NT2/D1 (cell line): ENCODE data around the gene NAB1.

Experiments used
- DNase-seq: peaks from one replicate; pipeline ENCODE4 v3.0.0-alpha.2; 2011; ENCODE audit warnings: low read depth, low spot score
- H3K27me3 ChIP-seq: 2 replicates; pipeline ENCODE4 v1.6.0; 2011; ENCODE audit warnings: mild to moderate bottlenecking; ENCODE audit not compliant: insufficient read length, insufficient read depth
- H3K36me3 ChIP-seq: 2 replicates; pipeline ENCODE4 v1.6.1; 2011; ENCODE audit warnings: mild to moderate bottlenecking, low read length, mixed read lengths; ENCODE audit not compliant: insufficient read depth, insufficient read length
- H3K4me1 ChIP-seq: 2 replicates; pipeline ENCODE4 v1.5.1; 2011; ENCODE audit not compliant: insufficient read depth, insufficient read length
- H3K4me3 ChIP-seq: 2 replicates; pipeline ENCODE4 v1.5.1; 2011; ENCODE audit warnings: low read depth; ENCODE audit not compliant: insufficient read length
- H3K9ac ChIP-seq: 2 replicates; pipeline ENCODE4 v1.6.0; 2011; ENCODE audit warnings: low read depth; ENCODE audit not compliant: insufficient read length
- H3K9me3 ChIP-seq: 2 replicates; pipeline ENCODE4 v1.5.1; 2011; ENCODE audit warnings: mild to moderate bottlenecking, low read length; ENCODE audit not compliant: insufficient read depth
- SUZ12 ChIP-seq: IDR thresholded peaks from 2 replicates; pipeline ENCODE4 v1.6.1; 2011; ENCODE audit not compliant: insufficient read length, insufficient read depth; ENCODE audit errors: extremely low read depth
- YY1 ChIP-seq: IDR thresholded peaks from 2 replicates; pipeline ENCODE4 v1.6.1; 2011; ENCODE audit not compliant: insufficient read length, insufficient read depth
- ZNF274 ChIP-seq: IDR thresholded peaks from 2 replicates; pipeline ENCODE4 v1.6.1; 2011; ENCODE audit warnings: mild to moderate bottlenecking, low read depth, low read length

NAB1 gene

DNA sequence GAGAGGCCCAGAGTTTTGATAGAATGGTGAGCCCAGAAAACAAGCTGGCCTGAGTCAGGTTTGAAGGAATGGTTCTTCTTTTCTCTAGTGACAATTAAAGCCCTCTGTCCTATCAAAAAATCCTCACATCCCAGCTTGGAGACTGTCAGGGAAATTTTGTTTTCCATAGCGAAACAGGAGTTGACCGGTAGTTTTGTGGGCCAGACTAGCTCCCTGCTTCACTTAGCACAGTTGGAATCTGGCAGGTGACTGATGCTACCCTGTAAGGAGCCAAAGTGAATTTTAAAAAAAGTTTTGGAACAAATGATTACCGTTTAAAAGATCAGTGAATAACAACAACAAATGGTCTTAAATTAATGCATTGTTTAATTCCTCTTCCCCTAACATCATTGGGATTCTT lies 6.7 kb downstream of the NAB1 start:
- TF ChIP-seq ZNF274 = no peak
- TF ChIP-seq YY1 = no peak
- TF ChIP-seq SUZ12 = no peak
- DNase-seq = no peak
- Histone ChIP-seq H3K9me3 (no peaks in the 10 kb centered on the region), H3K36me3 (peaks cover 8% of the 10 kb centered on the region), H3K4me3 (no peak overlapping the region), H3K27me3 (peaks cover 6% of the 10 kb centered on the region), H3K9ac (no peak overlapping the region), H3K4me1 (no peaks in the 10 kb centered on the region)

DNA sequence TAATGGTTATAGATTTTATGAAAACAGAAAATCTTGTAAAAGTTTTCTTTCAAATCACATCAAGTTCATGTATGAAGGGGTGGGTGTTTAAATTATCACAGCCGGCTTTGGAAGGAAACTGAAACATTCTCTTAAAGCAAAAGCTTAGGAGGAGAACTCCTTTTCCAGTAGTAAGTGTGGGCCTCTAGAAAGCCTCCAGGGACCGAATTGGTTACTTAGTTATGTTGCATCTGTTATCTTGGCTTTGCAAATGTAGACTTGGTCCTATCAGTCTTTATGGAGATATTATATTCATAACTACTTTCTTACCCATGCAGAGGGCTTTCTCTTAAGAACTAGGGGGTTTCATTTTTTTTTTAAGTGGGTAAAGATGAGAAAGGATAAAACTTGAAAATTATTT lies 7.4 kb downstream of the NAB1 start:
- no peak for DNase-seq
- Histone ChIP-seq H3K9ac (no peak overlapping the region), H3K4me1 (no peaks in the 10 kb centered on the region), H3K27me3 (no peaks in the 10 kb centered on the region), H3K4me3 (no peak overlapping the region), H3K36me3 (peaks cover 8% of the 10 kb centered on the region), H3K9me3 (no peaks in the 10 kb centered on the region)
- no peak for TF ChIP-seq SUZ12
- TF ChIP-seq ZNF274 = no peak
- TF ChIP-seq YY1 = no peak

DNA sequence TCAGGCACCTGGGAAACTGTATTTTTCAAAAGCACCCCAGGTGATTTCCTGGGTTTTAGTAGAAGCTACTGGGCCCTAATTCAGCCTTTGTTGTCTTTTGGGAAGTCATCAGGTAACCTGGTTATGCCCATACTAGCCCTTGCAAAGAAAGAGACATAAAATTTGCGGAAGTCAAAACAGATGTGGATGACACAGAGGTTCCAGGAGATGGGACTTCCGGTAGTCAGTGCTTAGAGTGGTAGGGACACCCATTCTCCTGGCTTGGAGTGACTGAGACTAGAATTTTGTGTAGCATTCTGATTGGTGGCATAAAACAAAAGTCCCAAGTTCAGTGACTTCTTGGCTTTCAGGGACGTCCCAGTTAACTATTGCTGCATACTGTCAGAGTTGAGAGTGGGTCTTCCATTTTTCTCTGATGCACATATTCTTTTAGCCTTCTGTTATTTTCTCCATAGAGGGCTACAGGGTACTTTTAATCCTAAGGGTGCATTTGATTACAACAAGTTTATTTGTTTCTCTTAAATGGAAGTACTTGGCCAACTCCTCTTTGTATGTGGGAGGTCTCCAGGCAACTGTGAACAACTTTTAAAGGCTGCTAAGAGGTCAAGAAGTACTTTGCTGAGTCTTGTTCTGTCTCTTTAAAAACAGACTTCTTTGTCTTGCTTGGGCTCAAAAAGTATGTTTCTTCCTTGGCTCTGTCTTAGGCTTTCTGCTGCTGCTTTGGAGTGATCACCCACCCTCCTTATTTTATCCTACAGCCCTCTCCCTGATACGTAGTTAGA lies 8.8 kb downstream of the NAB1 start:
- Histone ChIP-seq H3K9me3 (no peaks in the 10 kb centered on the region), H3K4me3 (no peak overlapping the region), H3K27me3 (no peaks in the 10 kb centered on the region), H3K36me3 (peaks cover 8% of the 10 kb centered on the region), H3K9ac (no peak overlapping the region), H3K4me1 (no peaks in the 10 kb centered on the region)
- DNase-seq = no peak
- no peak for TF ChIP-seq YY1
- TF ChIP-seq SUZ12 = no peak
- no peak for TF ChIP-seq ZNF274

DNA sequence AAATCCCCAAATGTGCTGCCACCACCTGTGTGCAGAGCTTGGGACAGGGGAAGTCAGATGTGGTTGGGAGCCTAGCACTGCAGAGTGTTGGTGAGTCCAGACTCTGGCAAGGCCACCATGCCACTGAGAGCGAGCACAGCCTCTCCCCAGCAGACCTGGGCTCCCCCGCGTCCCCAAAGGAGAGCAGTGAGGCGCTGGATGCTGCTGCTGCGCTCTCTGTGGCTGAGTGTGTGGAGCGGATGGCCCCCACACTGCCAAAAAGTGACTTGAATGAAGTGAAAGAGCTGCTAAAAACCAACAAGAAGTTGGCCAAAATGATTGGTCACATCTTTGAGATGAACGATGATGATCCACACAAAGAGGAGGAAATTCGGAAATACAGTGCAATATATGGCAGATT lies 10.7 kb downstream of the NAB1 start:
- DNase-seq = no peak
- no peak overlapping the region for H3K9ac ChIP-seq
- peaks cover 8% of the 10 kb centered on the region for H3K36me3 ChIP-seq
- no peaks in the 10 kb centered on the region for H3K27me3 ChIP-seq
- H3K9me3 ChIP-seq = 0 out of 2 replicates have a peak, but pooled peaks cover under 1% of the 10 kb centered on the region
- TF ChIP-seq SUZ12 (no peak), YY1 (no peak), ZNF274 (no peak)
- H3K4me1 ChIP-seq = no peaks in the 10 kb centered on the region
- no peak overlapping the region for H3K4me3 ChIP-seq

DNA sequence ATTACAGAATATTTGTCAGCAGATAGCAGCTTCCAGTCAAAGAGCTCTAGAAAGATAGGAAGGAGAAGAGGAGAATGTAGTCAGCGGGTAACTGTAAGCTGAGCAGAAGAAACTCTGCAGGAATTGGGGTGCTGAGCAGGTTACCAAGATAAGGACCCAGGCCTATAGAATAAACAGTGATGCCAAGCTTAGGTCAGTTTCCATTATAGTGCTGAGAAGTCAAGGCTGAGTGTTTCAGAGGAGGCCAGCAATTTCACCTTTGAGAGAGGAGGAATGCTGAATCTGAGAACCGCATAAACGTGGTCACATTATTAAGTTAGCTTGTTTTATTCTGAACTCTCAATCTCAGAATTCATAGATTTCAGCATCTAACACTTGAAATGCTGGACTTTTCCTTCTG lies 13.9 kb downstream of the NAB1 start:
- H3K36me3 ChIP-seq = peaks cover 8% of the 10 kb centered on the region
- TF ChIP-seq YY1 (no peak), ZNF274 (no peak), SUZ12 (no peak)
- H3K9ac ChIP-seq = no peak overlapping the region
- H3K4me1 ChIP-seq = no peaks in the 10 kb centered on the region
- H3K9me3 ChIP-seq = 0 out of 2 replicates have a peak, but pooled peaks cover 10% of the 10 kb centered on the region
- DNase-seq = no peak
- H3K27me3 ChIP-seq = no peaks in the 10 kb centered on the region
- no peak overlapping the region for H3K4me3 ChIP-seq

DNA sequence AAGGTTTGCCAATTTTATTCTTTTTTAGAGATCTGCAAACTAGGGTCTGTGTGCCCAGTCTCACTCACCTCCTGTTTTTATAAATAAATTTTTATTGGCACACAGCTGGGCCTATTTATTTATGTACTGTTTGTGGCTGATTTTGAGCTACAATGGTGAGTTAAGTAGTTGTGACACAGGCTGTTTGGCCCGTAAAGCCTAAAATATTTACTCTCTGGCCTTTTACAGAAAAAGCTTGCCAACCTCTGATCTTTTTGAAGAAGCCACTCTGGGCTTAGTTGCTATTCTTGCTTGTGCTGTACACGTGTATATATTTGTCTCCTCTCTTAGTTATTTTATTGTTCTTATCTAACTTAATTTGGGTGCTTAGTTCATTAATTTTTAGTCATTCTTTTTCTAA lies 14.5 kb downstream of the NAB1 start:
- 0 out of 2 replicates have a peak, but pooled peaks cover 10% of the 10 kb centered on the region for H3K9me3 ChIP-seq
- no peak overlapping the region for H3K4me3 ChIP-seq
- no peak for TF ChIP-seq ZNF274
- no peak for DNase-seq
- H3K4me1 ChIP-seq = no peaks in the 10 kb centered on the region
- no peak overlapping the region for H3K9ac ChIP-seq
- H3K36me3 ChIP-seq = peaks cover 8% of the 10 kb centered on the region
- H3K27me3 ChIP-seq = no peaks in the 10 kb centered on the region

DNA sequence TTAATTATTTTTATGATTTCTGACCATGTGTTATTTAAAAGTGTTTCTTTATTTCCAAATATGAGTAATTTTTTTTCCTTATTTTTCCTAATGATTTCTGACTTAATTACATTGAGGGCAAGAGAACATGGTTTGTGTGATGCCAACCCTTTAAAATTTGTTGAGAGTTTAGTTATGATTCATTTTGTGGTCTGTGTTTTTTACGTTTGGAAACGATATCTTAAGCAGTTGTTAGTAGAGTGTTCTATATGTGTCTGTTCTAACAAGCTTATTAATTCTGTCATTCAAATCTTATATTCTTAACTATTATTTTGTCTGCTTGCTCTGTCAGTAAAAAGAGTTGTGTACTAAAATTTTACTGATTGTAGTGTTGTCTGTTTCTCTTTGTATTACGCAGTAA lies 15.0 kb downstream of the NAB1 start:
- no peak for TF ChIP-seq ZNF274
- TF ChIP-seq YY1 = no peak
- no peak for TF ChIP-seq SUZ12
- Histone ChIP-seq H3K4me1 (no peaks in the 10 kb centered on the region), H3K9me3 (0 out of 2 replicates have a peak, but pooled peaks cover 10% of the 10 kb centered on the region), H3K27me3 (no peaks in the 10 kb centered on the region), H3K9ac (no peak overlapping the region), H3K36me3 (peaks cover 8% of the 10 kb centered on the region), H3K4me3 (no peak overlapping the region)
- no peak for DNase-seq
